Measurements from ENCODE around the gene RNF2.

GRCh38 chr1:185129708-185130107 lies 84.3 kb downstream of the RNF2 start:
- TF ChIP-seq POLR2A (IDR thresholded peaks at IDR 0.05) (no peak), CTCF (IDR thresholded peaks at IDR 0.05) (no peak)
